ENCODE measurements around the gene BAZ1A. TPM values are rescaled to one million over a fixed set of nuclear protein-coding genes. Genes with fewer than 3 reads are reported as not detected.

BAZ1A gene
- total RNA-seq, 2 donors from 2014 or later = 44.7 to 51.7 TPM

DNA sequence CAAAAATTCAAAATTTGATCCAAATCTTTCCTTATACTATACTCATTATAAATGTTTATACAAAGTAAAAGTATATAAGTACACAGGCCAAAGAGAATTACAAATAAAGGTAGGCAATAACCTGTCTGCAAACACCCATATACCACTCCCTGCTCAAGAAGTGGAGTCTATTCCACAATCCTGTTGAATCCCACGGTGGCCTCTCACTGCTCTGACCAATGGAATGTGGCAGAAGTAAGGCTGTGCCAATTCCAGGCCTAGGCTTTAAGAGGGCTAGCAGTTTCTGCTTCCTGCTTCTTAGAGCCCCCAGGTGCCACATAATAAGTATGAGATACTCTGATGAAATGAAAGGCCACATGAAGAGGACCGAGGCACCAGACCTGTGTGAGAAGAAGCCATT is 80.9 kb downstream of the BAZ1A start:
- Mint-ChIP-seq H3K4me3 (no peak overlapping the region), H3K27me3 (no peaks in the 10 kb centered on the region), H3K4me1 (peaks cover 6% of the 10 kb centered on the region), H3K27ac (peak overlapping the region; percentile 51), H3K36me3 (ENCODE audit: low read depth) (peaks cover 2% of the 10 kb centered on the region)
- no peak for DNase-seq
- no peaks in the 10 kb centered on the region for H3K9me3 ChIP-seq (ENCODE audit: control insufficient read depth, low read length, poor library complexity, severe bottlenecking)
- ATAC-seq = no peak

DNA sequence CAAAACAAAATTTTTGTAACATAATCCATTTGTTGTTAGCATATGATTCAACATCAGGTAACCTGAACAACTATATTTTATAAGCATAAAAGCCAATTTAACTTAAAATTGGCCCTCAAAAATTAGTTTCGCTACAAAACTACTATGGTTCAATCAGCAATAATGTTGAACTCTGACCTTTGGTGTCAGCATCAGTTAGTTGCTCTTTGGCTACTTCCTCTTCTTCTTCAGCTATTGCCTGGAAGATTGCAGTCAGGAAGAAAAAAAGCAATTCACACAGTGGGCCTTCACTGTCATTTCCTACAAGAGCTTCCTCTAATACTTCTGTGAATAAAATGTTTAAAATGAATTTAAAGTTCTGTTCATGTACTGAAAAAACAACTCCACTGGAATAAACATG is 82.6 kb downstream of the BAZ1A start:
- Mint-ChIP-seq H3K4me1 (peaks cover 6% of the 10 kb centered on the region), H3K4me3 (no peak overlapping the region), H3K27ac (no peak overlapping the region), H3K27me3 (no peaks in the 10 kb centered on the region), H3K36me3 (ENCODE audit: low read depth) (peaks cover 2% of the 10 kb centered on the region)
- DNase-seq (no peak), ATAC-seq (no peak)
- H3K9me3 ChIP-seq (ENCODE audit: control insufficient read depth, low read length, poor library complexity, severe bottlenecking) = no peaks in the 10 kb centered on the region

DNA sequence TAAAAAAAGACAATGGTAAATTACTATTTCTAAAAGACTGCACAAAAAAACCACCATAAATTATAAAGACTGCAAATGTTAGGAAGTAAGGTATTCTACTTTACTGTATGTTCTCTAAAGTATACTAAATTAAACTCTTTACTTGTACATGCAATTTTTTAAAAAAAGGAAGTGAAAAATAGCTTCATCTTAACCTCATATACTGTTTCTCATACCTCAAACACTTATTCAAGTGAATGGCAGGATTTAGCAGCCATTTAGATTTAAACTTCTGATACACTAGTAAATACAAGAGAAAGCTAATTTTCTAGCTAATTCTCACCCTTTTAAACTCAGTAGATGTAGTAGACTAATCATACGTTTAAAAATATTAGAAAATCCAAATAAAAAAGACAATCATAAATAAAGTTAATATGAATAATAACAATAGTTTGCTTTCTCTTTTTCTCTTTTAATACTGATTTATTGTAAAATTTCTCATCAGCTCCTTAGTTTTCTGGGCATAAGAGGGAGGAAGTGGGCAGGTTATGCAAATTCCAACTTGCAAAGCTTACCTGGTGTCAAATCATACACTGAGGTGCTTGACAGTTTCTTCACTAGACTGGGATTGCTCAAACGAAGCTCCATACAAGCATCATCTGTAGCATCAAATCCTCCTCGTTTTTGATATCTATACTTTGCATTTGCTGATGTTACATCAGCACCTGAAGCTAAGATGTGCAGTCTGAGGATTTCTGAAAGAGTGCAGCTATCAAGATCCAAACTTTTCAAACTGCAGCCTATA is 89.7 kb downstream of the BAZ1A start:
- ATAC-seq (no peak), DNase-seq (no peak)
- H3K27me3 Mint-ChIP-seq = no peaks in the 10 kb centered on the region
- no peaks in the 10 kb centered on the region for H3K9me3 ChIP-seq (ENCODE audit: control insufficient read depth, low read length, poor library complexity, severe bottlenecking)
- peak overlapping the region; percentile 86 for H3K27ac Mint-ChIP-seq
- H3K4me1 Mint-ChIP-seq = peaks cover 8% of the 10 kb centered on the region
- no peak overlapping the region for H3K4me3 Mint-ChIP-seq
- H3K36me3 Mint-ChIP-seq (ENCODE audit: low read depth) = peaks cover 4% of the 10 kb centered on the region

DNA sequence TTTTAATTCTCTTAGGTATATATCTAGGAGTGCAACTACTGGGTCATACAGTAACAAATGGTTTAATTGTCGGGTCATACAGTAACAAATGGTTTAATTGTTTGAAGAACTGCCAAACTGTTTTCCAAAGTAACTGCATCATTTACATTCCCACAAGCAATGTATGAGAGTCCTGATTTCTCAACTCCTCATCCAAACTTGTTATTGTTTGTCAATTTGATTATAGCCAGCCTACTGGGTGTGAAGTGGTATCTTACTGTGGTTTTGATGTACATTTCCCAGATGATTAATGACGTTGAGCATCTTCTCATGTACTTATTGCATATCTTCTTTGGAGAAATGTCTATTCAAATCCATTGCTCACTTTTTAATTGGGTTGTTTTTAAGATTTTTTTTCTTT is 93.1 kb downstream of the BAZ1A start:
- H3K9me3 ChIP-seq (ENCODE audit: control insufficient read depth, low read length, poor library complexity, severe bottlenecking) = no peaks in the 10 kb centered on the region
- no peaks in the 10 kb centered on the region for H3K27me3 Mint-ChIP-seq
- no peak overlapping the region for H3K27ac Mint-ChIP-seq
- peaks cover 5% of the 10 kb centered on the region for H3K36me3 Mint-ChIP-seq (ENCODE audit: low read depth)
- H3K4me3 Mint-ChIP-seq = no peak overlapping the region
- ATAC-seq (no peak), DNase-seq (no peak)
- peaks cover 12% of the 10 kb centered on the region for H3K4me1 Mint-ChIP-seq

DNA sequence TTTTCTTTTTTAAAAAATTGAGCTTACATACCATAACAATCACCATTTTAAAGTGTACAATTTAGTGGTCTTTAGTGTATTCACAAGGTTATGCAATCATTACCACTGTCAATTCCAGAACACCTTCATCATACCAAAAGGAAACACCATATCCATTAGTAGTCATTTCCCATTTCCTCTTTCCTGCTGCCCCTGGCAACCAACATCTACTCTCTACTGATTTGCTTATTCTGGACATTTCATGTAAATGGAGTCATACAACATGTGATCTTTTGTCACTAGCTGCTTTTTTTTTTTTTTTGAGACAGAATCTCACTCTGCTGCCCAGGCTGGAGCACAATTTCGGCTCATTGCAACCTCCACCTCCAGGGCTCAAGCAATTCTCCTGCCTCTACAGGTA is 93.9 kb downstream of the BAZ1A start:
- Mint-ChIP-seq H3K27me3 (no peaks in the 10 kb centered on the region), H3K4me3 (no peak overlapping the region), H3K4me1 (peaks cover 13% of the 10 kb centered on the region), H3K36me3 (ENCODE audit: low read depth) (peaks cover 5% of the 10 kb centered on the region), H3K27ac (peak overlapping the region; percentile 66)
- ATAC-seq = no peak
- H3K9me3 ChIP-seq (ENCODE audit: control insufficient read depth, low read length, poor library complexity, severe bottlenecking) = no peaks in the 10 kb centered on the region
- no peak for DNase-seq

DNA sequence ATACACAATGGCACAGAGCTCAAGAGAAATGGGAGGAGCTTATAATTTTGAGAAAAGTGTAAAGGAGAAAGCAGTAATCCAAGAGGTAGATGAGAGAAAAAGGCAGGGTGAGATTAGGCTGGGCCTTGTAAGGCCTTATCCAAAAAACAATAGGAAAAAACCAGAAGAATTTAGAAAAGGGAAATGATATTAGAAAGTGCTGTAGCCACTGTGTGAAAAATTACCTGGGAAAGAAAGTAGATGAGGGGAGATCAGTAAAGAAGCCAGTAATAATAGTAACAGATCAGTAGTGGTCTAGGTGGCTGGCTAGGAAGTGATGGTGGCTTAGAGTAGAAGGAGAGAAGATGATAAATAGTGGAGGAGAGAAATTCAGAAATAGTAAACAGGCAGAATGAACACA is 94.5 kb downstream of the BAZ1A start:
- Mint-ChIP-seq H3K4me1 (peaks cover 14% of the 10 kb centered on the region), H3K27ac (peak overlapping the region; percentile 24), H3K36me3 (ENCODE audit: low read depth) (peaks cover 8% of the 10 kb centered on the region), H3K4me3 (no peak overlapping the region), H3K27me3 (no peaks in the 10 kb centered on the region)
- DNase-seq (no peak), ATAC-seq (no peak)
- H3K9me3 ChIP-seq (ENCODE audit: control insufficient read depth, low read length, poor library complexity, severe bottlenecking) = no peaks in the 10 kb centered on the region

DNA sequence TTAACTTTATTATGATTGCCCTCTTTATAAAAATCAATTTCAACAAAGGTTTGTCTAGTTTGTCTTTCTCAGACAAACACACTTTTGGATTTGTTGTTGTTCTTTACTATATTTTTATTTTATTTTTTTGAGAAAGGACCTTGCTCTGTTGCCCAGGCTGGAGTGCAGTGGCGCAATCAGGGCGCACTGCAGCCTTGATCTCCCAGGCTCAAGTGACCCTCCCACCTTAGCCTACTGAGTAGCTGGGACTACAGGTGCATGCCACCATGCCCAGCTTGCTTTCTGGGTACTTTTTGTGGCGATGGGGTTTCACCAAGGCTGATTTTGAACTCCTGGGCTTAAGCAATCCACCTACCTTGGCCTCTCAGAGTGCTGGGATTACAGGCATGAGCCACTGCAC is 96.4 kb downstream of the BAZ1A start:
- no peaks in the 10 kb centered on the region for H3K27me3 Mint-ChIP-seq
- no peak overlapping the region for H3K4me3 Mint-ChIP-seq
- DNase-seq (no peak), ATAC-seq (no peak)
- peaks cover 10% of the 10 kb centered on the region for H3K36me3 Mint-ChIP-seq (ENCODE audit: low read depth)
- peak overlapping the region; percentile 70 for H3K27ac Mint-ChIP-seq
- no peaks in the 10 kb centered on the region for H3K9me3 ChIP-seq (ENCODE audit: control insufficient read depth, low read length, poor library complexity, severe bottlenecking)
- H3K4me1 Mint-ChIP-seq = peaks cover 14% of the 10 kb centered on the region

DNA sequence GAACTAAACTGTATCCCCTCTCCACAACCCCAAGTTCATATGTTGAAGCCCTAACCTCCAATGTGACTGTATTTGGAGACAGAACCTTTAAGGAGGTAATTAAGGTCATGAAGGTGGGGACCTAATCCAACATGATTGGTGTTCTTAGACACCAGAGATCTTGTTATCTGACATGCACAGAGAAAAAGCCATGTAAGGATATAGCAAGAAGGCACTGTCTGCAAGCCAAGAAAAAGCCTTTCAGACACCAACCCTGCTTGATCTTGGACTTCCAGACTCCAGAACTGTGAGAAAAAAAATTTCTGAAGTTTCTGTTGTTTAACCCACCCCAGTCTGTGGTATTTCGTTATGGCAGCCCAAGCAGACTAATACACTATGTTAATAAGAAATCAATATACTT is 98.5 kb downstream of the BAZ1A start:
- H3K27me3 Mint-ChIP-seq = no peaks in the 10 kb centered on the region
- ATAC-seq (no peak), DNase-seq (no peak)
- H3K4me3 Mint-ChIP-seq = no peak overlapping the region
- peak overlapping the region; percentile 37 for H3K27ac Mint-ChIP-seq
- peaks cover 13% of the 10 kb centered on the region for H3K36me3 Mint-ChIP-seq (ENCODE audit: low read depth)
- no peaks in the 10 kb centered on the region for H3K9me3 ChIP-seq (ENCODE audit: control insufficient read depth, low read length, poor library complexity, severe bottlenecking)
- peaks cover 13% of the 10 kb centered on the region for H3K4me1 Mint-ChIP-seq

DNA sequence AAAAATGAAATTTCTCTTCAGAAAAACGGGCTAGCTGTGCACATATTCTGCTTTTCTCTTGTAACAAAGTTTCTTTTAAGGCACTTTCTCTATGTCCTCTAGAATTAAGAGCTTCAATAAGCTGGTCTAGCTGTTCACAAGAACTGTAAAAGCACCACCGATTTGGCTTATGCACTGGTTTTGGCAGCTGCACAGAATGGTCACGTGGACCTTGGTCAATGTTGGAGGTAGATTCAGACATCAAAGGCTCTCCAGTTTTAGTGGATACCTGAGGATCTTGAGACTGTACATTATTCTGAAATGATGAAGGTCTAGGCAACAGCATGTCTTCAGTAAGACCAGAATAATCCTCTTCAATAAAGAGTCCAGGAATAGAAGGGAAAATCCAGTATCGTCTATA is 99.2 kb downstream of the BAZ1A start:
- Mint-ChIP-seq H3K4me1 (peaks cover 13% of the 10 kb centered on the region), H3K27me3 (no peaks in the 10 kb centered on the region), H3K4me3 (no peak overlapping the region), H3K27ac (peak overlapping the region; percentile 37), H3K36me3 (ENCODE audit: low read depth) (peaks cover 13% of the 10 kb centered on the region)
- DNase-seq (no peak), ATAC-seq (no peak)
- H3K9me3 ChIP-seq (ENCODE audit: control insufficient read depth, low read length, poor library complexity, severe bottlenecking) = no peaks in the 10 kb centered on the region

DNA sequence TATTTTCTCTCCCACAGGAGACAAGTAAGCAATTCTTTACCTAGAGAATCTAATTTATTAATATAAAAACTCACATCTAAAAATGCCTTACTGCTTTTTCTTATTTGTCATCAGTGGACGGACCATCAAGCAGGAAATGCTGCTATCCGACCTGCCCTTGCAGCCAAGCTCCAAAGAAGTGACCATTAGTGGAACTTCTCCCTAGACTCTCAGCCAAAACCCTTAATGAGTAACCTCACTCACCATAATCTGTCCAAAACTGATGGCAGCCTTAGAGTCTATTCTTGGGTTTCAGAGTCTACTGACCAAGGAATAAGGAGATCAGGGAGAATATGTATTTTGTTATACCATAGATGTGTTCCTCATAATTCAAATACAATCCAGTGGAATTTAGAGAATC is 99.8 kb downstream of the BAZ1A start:
- DNase-seq = no peak
- no peaks in the 10 kb centered on the region for H3K9me3 ChIP-seq (ENCODE audit: control insufficient read depth, low read length, poor library complexity, severe bottlenecking)
- Mint-ChIP-seq H3K27ac (no peak overlapping the region), H3K4me3 (no peak overlapping the region), H3K4me1 (peaks cover 8% of the 10 kb centered on the region), H3K36me3 (ENCODE audit: low read depth) (peaks cover 7% of the 10 kb centered on the region), H3K27me3 (no peaks in the 10 kb centered on the region)
- no peak for ATAC-seq

DNA sequence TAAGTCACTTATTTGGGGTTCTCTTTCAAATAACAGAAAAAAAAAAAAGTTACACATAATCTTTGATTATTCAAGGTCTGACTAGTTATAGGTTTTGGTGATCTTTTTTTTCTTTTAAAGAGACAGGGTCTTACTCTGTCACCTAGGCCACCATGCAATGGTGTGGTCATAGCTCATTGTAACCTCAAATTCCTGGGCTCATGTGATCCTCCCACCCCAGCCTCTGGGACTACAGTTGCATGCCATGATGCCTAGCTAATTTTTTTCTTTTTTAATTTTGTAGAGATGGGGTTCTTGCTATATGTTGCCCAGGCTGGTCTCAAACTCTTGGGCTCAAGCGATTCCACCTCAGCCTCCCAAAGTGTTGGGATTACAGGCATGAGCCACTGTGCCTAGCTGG is 104.3 kb downstream of the BAZ1A start:
- ATAC-seq (no peak), DNase-seq (no peak)
- H3K27me3 Mint-ChIP-seq = no peaks in the 10 kb centered on the region
- no peak overlapping the region for H3K4me3 Mint-ChIP-seq
- no peak overlapping the region for H3K27ac Mint-ChIP-seq
- peaks cover 8% of the 10 kb centered on the region for H3K4me1 Mint-ChIP-seq
- no peaks in the 10 kb centered on the region for H3K9me3 ChIP-seq (ENCODE audit: control insufficient read depth, low read length, poor library complexity, severe bottlenecking)
- H3K36me3 Mint-ChIP-seq (ENCODE audit: low read depth) = peaks cover 5% of the 10 kb centered on the region

DNA sequence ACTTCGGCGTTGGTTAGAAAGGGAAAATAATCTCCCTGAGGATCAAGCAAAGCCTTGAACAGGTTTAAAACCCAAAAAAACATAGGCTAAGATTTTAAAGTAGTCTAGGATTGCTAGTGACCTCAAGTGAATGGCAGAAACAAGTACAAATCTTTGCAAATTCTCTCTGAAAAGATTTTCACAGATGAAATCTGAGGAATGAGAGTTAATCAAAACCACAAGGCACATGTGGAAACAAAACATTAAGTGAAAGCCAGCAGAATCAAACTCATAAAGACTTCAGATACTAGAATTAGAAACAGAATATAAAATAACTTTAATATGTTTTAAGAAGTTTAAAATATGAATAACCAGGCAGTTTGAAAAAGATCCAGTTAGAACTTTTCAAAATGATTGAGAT is 108.6 kb downstream of the BAZ1A start:
- ATAC-seq (no peak), DNase-seq (no peak)
- no peak overlapping the region for H3K4me3 Mint-ChIP-seq
- H3K9me3 ChIP-seq (ENCODE audit: control insufficient read depth, low read length, poor library complexity, severe bottlenecking) = no peaks in the 10 kb centered on the region
- no peaks in the 10 kb centered on the region for H3K27me3 Mint-ChIP-seq
- peaks cover 9% of the 10 kb centered on the region for H3K4me1 Mint-ChIP-seq
- H3K36me3 Mint-ChIP-seq (ENCODE audit: low read depth) = peaks cover 6% of the 10 kb centered on the region
- H3K27ac Mint-ChIP-seq = peak overlapping the region; percentile 90

DNA sequence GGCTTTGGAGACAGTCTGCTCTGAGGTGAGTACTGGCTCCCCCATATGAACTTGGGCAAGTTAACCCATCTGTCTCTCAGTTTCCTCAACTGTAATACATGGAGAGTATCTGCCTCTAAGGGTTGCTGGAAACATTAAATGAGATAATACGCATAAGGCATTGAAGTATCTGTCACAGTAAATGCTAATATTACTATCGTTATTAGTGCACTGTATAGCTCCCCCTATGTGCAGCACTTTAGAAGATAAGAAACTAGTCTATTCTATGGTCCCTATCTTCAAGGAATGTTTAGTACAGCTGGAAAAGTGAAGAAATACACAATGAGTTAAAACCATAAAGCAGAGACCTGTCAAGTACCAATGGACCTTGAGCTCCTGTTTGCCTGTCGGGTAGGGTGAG is 109.1 kb downstream of the BAZ1A start:
- Mint-ChIP-seq H3K27me3 (no peaks in the 10 kb centered on the region), H3K27ac (peak overlapping the region; percentile 90), H3K36me3 (ENCODE audit: low read depth) (peaks cover 6% of the 10 kb centered on the region), H3K4me3 (no peak overlapping the region), H3K4me1 (peaks cover 9% of the 10 kb centered on the region)
- ATAC-seq (no peak), DNase-seq (no peak)
- no peaks in the 10 kb centered on the region for H3K9me3 ChIP-seq (ENCODE audit: control insufficient read depth, low read length, poor library complexity, severe bottlenecking)

DNA sequence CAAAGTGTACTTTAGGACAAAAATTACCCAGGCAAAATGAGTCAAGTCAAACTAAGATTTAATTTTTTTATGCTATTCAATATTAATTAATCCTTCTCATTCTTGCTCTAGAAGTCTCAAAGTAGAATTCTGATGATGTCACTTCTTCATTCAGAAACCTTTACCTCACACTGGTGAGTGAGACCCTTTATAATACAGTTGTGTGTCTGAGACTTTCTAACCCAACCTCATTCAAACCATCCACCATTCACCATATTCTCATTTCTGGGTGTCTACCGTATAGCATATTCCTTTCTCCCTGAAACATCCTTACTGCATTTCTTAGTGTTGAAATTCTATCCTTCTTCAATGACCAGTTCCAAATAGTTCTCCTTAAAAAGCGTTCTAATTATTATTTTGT is 119.9 kb downstream of the BAZ1A start:
- DNase-seq (no peak), ATAC-seq (no peak)
- Mint-ChIP-seq H3K27ac (no peak overlapping the region), H3K27me3 (no peaks in the 10 kb centered on the region), H3K36me3 (ENCODE audit: low read depth) (peaks cover 4% of the 10 kb centered on the region), H3K4me3 (no peak overlapping the region), H3K4me1 (peaks cover 3% of the 10 kb centered on the region)
- H3K9me3 ChIP-seq (ENCODE audit: control insufficient read depth, low read length, poor library complexity, severe bottlenecking) = no peaks in the 10 kb centered on the region

Data from T-helper 17 cell (primary cell).